ENCODE data around the gene TCAP.
A peak's percentile ranks its signal among the peaks of the same experiment; 100 is the strongest.

The TCAP gene

GRCh38 chr17:39651923-39652586, 13.1 kb upstream of the TCAP start:
- DNase-seq (ENCODE audit: low read depth): no peak

GRCh38 chr17:39652587-39653315, 12.4 kb upstream of the TCAP start:
- no peak for DNase-seq (ENCODE audit: low read depth)

GRCh38 chr17:39653316-39653661, 11.9 kb upstream of the TCAP start:
- DNase-seq (ENCODE audit: low read depth): no peak

- DNase-seq (ENCODE audit: low read depth): peak; percentile 70
Observed at GRCh38 chr17:39653662-39654331, 11.4 kb upstream of the TCAP start.

- no peak for DNase-seq (ENCODE audit: low read depth)
Observed at GRCh38 chr17:39655105-39655504, 10.0 kb upstream of the TCAP start.

- no peak for DNase-seq (ENCODE audit: low read depth)
Observed at GRCh38 chr17:39658346-39658745, 6.8 kb upstream of the TCAP start.

GRCh38 chr17:39658760-39659159, 6.4 kb upstream of the TCAP start:
- no peak for DNase-seq (ENCODE audit: low read depth)

- DNase-seq (ENCODE audit: low read depth): no peak
Observed at GRCh38 chr17:39659279-39660010, 5.7 kb upstream of the TCAP start.

GRCh38 chr17:39660011-39660360, 5.2 kb upstream of the TCAP start:
- DNase-seq (ENCODE audit: low read depth): no peak

GRCh38 chr17:39660397-39661385, 4.5 kb upstream of the TCAP start:
- no peak for DNase-seq (ENCODE audit: low read depth)

- no peak for DNase-seq (ENCODE audit: low read depth)
Observed at GRCh38 chr17:39661744-39662541, 3.2 kb upstream of the TCAP start.

- DNase-seq (ENCODE audit: low read depth): no peak
Observed at GRCh38 chr17:39662551-39663339, 2.4 kb upstream of the TCAP start.

- no peak for DNase-seq (ENCODE audit: low read depth)
Observed at GRCh38 chr17:39663340-39663687, 1.8 kb upstream of the TCAP start.

- no peak for DNase-seq (ENCODE audit: low read depth)
Observed at GRCh38 chr17:39663688-39664580, 1.2 kb upstream of the TCAP start.

GRCh38 chr17:39665642-39666224, 584 bp downstream of the TCAP start:
- DNase-seq (ENCODE audit: low read depth): no peak

- DNase-seq (ENCODE audit: low read depth): no peak
Observed at GRCh38 chr17:39666231-39666600, 1.1 kb downstream of the TCAP start.

GRCh38 chr17:39666601-39667261, 1.6 kb downstream of the TCAP start:
- no peak for DNase-seq (ENCODE audit: low read depth)
